ENCODE results near the gene FIBCD1. TPM values are rescaled to one million over a fixed set of nuclear protein-coding genes. Genes with fewer than 3 reads are reported as not detected.

The FIBCD1 gene
- total and polyA plus RNA-seq, 7 donors: 0.01 TPM; not detected in 6

DNA sequence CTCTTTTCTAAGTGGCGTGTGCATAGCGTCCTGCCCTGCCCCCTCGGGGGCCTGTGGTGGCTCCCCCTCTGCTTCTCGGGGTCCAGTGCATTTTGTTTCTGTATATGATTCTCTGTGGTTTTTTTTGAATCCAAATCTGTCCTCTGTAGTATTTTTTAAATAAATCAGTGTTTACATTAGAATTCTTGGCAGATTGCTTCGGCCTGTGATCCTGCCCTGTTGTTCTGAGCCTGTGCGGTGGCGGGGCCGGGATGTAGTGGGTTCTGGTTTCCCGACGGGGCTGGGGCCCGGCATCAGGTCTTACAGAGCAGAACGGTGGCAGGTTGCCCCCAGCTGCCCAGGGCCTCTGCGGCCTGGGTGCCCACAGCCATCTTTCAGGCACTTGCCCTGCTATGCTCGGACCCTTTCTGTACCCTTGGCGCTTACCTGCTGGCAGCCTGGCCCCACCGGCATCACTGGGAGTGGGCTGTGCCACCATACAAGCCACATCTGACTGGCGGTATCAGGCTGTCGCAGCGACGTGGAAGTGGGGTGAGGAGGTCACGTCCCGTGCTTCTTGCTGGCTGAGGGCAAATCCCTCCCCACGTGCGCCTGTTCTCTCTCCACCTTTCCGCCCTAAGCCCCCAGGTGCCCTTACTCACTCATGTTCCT lies 51.4 kb downstream of the FIBCD1 start:
- no peaks in the 10 kb centered on the region for H3K9me3 ChIP-seq
- H3K36me3 ChIP-seq (ENCODE audit: insufficient read depth in 1 of 2, low read depth in 1 of 2): peaks cover 15 to 87% of the 10 kb centered on the region in 2 donors
- H3K27ac ChIP-seq: no peak overlapping the region
- TF ChIP-seq, protein P1, sequence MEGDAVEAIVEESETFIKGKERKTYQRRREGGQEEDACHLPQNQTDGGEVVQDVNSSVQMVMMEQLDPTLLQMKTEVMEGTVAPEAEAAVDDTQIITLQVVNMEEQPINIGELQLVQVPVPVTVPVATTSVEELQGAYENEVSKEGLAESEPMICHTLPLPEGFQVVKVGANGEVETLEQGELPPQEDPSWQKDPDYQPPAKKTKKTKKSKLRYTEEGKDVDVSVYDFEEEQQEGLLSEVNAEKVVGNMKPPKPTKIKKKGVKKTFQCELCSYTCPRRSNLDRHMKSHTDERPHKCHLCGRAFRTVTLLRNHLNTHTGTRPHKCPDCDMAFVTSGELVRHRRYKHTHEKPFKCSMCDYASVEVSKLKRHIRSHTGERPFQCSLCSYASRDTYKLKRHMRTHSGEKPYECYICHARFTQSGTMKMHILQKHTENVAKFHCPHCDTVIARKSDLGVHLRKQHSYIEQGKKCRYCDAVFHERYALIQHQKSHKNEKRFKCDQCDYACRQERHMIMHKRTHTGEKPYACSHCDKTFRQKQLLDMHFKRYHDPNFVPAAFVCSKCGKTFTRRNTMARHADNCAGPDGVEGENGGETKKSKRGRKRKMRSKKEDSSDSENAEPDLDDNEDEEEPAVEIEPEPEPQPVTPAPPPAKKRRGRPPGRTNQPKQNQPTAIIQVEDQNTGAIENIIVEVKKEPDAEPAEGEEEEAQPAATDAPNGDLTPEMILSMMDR (IDR thresholded peaks at IDR 0.05): no peak
- 89 to 90% (median 89%) methylated on average over 25 of the region's 25 CpGs for WGBS, 3 donors
- no peak overlapping the region for H3K4me3 ChIP-seq
- no peak for DNase-seq
- no peaks in the 10 kb centered on the region for H3K4me1 ChIP-seq
- no peak for ATAC-seq
- H3K27me3 ChIP-seq (ENCODE audit: insufficient read depth in 3 of 3, low read length in 2 of 3): no peaks in the 10 kb centered on the region
- intact Hi-C loops (cut with DNase I): no loop called here

DNA sequence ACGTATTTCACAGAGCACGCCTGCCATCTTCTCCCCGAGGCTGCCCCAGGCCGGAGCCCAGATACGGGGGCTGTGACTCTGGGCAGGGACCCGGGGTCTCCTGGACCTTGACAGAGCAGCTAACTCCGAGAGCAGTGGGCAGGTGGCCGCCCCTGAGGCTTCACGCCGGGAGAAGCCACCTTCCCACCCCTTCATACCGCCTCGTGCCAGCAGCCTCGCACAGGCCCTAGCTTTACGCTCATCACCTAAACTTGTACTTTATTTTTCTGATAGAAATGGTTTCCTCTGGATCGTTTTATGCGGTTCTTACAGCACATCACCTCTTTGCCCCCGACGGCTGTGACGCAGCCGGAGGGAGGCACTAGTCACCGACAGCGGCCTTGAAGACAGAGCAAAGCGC lies 52.1 kb downstream of the FIBCD1 start:
- ATAC-seq: no peak
- H3K27ac ChIP-seq: no peak overlapping the region
- intact Hi-C loops (cut with DNase I): no loop called here

DNA sequence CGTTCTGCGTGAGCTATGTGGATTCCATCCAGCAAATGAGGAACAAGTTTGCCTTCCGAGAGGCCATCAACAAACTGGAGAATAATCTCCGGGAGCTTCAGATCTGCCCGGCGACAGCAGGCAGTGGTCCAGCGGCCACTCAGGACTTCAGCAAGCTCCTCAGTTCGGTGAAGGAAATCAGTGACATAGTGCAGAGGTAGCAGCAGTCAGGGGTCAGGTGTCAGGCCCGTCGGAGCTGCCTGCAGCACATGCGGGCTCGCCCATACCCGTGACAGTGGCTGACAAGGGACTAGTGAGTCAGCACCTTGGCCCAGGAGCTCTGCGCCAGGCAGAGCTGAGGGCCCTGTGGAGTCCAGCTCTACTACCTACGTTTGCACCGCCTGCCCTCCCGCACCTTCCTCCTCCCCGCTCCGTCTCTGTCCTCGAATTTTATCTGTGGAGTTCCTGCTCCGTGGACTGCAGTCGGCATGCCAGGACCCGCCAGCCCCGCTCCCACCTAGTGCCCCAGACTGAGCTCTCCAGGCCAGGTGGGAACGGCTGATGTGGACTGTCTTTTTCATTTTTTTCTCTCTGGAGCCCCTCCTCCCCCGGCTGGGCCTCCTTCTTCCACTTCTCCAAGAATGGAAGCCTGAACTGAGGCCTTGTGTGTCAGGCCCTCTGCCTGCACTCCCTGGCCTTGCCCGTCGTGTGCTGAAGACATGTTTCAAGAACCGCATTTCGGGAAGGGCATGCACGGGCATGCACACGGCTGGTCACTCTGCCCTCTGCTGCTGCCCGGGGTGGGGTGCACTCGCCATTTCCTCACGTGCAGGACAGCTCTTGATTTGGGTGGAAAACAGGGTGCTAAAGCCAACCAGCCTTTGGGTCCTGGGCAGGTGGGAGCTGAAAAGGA lies 53.3 kb downstream of the FIBCD1 start:
- Histone ChIP-seq H3K27ac (no peak overlapping the region), H3K4me3 (no peak overlapping the region), H3K9me3 (no peaks in the 10 kb centered on the region), H3K27me3 (ENCODE audit: insufficient read depth in 3 of 3, low read length in 2 of 3) (no peaks in the 10 kb centered on the region), H3K36me3 (ENCODE audit: insufficient read depth in 1 of 2, low read depth in 1 of 2) (peaks cover 20 to 93% of the 10 kb centered on the region in 2 donors), H3K4me1 (no peaks in the 10 kb centered on the region)
- TF ChIP-seq, protein P1 (IDR thresholded peaks at IDR 0.05): no peak
- intact Hi-C loops (cut with DNase I): no loop called here
- peak; percentile 33 to 53 for DNase-seq
- 83 to 88% (median 85%) methylated on average over 35 of the region's 35 CpGs for WGBS, 3 donors
- peak in 2 of 4 donors; percentile 26 to 47 for ATAC-seq

More for the DNA sequence above, 52.1 kb downstream of the FIBCD1 start:
- 91 to 95% (median 91%) methylated on average over 22 to 23 of the region's 23 CpGs for WGBS, 3 donors
- Histone ChIP-seq H3K36me3 (ENCODE audit: insufficient read depth in 1 of 2, low read depth in 1 of 2) (peaks cover 15 to 82% of the 10 kb centered on the region in 2 donors), H3K9me3 (no peaks in the 10 kb centered on the region), H3K27me3 (ENCODE audit: insufficient read depth in 3 of 3, low read length in 2 of 3) (no peaks in the 10 kb centered on the region), H3K4me1 (no peaks in the 10 kb centered on the region), H3K4me3 (no peak overlapping the region)
- DNase-seq: no peak
- TF ChIP-seq, protein P1 (IDR thresholded peaks at IDR 0.05): no peak

DNA sequence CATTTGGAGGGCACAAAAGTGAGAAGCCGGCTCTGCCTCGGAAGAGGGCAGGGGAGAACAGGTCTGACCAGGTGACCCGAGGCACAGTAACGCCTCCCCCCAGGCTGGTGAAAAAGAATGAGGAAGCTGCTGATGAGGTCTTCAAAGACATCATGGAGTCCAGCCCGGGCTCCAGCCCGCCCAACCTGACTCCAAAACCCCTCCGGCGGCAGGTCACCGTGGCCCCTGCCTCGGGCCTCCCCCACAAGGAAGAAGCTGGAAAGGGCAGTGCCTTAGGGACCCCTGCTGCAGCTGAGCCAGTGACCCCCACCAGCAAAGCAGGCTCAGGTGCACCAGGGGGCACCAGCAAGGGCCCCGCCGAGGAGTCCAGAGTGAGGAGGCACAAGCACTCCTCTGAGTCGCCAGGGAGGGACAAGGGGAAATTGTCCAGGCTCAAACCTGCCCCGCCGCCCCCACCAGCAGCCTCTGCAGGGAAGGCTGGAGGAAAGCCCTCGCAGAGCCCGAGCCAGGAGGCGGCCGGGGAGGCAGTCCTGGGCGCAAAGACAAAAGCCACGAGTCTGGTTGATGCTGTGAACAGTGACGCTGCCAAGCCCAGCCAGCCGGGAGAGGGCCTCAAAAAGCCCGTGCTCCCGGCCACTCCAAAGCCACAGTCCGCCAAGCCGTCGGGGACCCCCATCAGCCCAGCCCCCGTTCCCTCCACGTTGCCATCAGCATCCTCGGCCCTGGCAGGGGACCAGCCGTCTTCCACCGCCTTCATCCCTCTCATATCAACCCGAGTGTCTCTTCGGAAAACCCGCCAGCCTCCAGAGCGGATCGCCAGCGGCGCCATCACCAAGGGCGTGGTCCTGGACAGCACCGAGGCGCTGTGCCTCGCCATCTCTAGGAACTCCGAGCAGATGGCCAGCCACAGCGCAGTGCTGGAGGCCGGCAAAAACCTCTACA lies 54.2 kb downstream of the FIBCD1 start:
- Histone ChIP-seq H3K27me3 (ENCODE audit: insufficient read depth in 3 of 3, low read length in 2 of 3) (no peaks in the 10 kb centered on the region), H3K9me3 (no peaks in the 10 kb centered on the region), H3K36me3 (ENCODE audit: insufficient read depth in 1 of 2, low read depth in 1 of 2) (peaks cover 23 to 93% of the 10 kb centered on the region in 2 donors), H3K4me1 (no peaks in the 10 kb centered on the region), H3K27ac (no peak overlapping the region), H3K4me3 (no peak overlapping the region)
- ATAC-seq (no peak), DNase-seq (peak in 1 of 2 donors; percentile 44)
- intact Hi-C loops (cut with DNase I): no loop called here
- 86 to 88% (median 87%) methylated on average over 45 to 47 of the region's 47 CpGs for WGBS, 3 donors
- TF ChIP-seq, protein P1 (IDR thresholded peaks at IDR 0.05): no peak
